AG04450 (cell line): Measurements from ENCODE around the gene DGKE. TPM values are rescaled to one million over a fixed set of nuclear protein-coding genes. Genes with fewer than 3 reads are reported as not detected.

Source experiments
- CTCF ChIA-PET: fragments of 300-600, 350-600 bp; formaldehyde crosslinking; extraction: SDS; loops from one replicate; lab custom pipeline; 2022; ENCODE audit warnings: antibody characterized with exemption, inconsistent platforms; lab: Charles Lee
- POLR2A ChIA-PET: fragments of 350-600 bp; formaldehyde crosslinking; extraction: SDS; loops from one replicate; lab custom pipeline; 2021; ENCODE audit warnings: antibody characterized with exemption, inconsistent platforms; lab: Yijun Ruan, JAX
- DNase-seq: peaks from one replicate; pipeline ENCODE4 v3.0.0-alpha.2; 2011; ENCODE audit warnings: low read depth, low spot score
- H3K27ac ChIP-seq: one replicate; pipeline ENCODE4 v1.5.1; 2012; ENCODE audit warnings: low read depth, low read length, control low read depth
- H3K27me3 ChIP-seq: one replicate; pipeline ENCODE4 v1.6.0; 2012; ENCODE audit warnings: low read length; ENCODE audit not compliant: control insufficient read depth, insufficient read depth
- H3K4me3 ChIP-seq: 2 replicates; pipeline ENCODE4 v1.5.1; 2011; ENCODE audit warnings: mild to moderate bottlenecking, low read depth, low read length, control low read depth
- H3K9me3 ChIP-seq: 2 replicates; pipeline ENCODE4 v1.5.1; 2012; ENCODE audit warnings: low read length; ENCODE audit not compliant: control insufficient read depth, insufficient read depth
- polyA plus RNA-seq: library from polyadenylated mRNA; depleted of rRNA; stranded (reverse); fragments of >200 nt; gene quantifications from 2 replicates; pipeline ENCODE4 v1.2.3, GENCODE V29; 2011
- TF ChIP-seq, protein P1 (sequence below): IDR thresholded peaks from 2 replicates; pipeline ENCODE4 v1.5.1; 2011; ENCODE audit warnings: low read depth, low read length, control low read depth, inconsistent platforms

Gene DGKE
- polyA plus RNA-seq, 1 experiment: 2.3 TPM

DNA sequence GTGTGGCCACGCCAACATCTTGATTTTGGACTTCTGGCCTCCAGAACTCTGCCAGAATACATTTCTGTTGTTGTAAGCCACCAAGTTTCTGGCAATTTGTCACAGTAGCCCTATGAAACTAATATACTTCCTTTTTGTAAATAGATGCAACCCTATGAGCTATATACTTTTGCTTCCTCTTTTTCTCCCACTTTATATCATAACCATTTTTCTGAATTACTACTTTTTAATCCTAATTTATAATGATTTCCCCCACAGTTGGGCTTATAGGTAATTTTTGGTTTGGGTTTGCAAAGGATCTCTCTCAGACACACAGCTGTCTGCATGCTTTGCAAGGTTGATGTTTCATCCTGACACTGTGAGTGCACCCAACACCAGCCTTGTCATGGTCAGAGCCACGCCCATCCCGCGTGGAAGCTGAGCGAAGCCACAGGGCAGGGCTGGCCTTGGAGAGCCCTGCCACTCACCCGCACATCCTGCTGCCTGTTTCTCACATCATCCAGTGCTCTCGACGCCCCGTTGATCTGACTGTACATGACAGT is 74.1 kb downstream of the DGKE start:
- H3K9me3 ChIP-seq: no peaks in the 10 kb centered on the region; the same call in 1 of the 2 replicates
- ChIA-PET POLR2A (no interaction called here), CTCF (no interaction called here)
- no peak overlapping the region for H3K4me3 ChIP-seq
- TF ChIP-seq, protein P1, sequence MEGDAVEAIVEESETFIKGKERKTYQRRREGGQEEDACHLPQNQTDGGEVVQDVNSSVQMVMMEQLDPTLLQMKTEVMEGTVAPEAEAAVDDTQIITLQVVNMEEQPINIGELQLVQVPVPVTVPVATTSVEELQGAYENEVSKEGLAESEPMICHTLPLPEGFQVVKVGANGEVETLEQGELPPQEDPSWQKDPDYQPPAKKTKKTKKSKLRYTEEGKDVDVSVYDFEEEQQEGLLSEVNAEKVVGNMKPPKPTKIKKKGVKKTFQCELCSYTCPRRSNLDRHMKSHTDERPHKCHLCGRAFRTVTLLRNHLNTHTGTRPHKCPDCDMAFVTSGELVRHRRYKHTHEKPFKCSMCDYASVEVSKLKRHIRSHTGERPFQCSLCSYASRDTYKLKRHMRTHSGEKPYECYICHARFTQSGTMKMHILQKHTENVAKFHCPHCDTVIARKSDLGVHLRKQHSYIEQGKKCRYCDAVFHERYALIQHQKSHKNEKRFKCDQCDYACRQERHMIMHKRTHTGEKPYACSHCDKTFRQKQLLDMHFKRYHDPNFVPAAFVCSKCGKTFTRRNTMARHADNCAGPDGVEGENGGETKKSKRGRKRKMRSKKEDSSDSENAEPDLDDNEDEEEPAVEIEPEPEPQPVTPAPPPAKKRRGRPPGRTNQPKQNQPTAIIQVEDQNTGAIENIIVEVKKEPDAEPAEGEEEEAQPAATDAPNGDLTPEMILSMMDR: no peak
- no peaks in the 10 kb centered on the region for H3K27me3 ChIP-seq
- H3K27ac ChIP-seq: no peak overlapping the region
- DNase-seq: no peak

DNA sequence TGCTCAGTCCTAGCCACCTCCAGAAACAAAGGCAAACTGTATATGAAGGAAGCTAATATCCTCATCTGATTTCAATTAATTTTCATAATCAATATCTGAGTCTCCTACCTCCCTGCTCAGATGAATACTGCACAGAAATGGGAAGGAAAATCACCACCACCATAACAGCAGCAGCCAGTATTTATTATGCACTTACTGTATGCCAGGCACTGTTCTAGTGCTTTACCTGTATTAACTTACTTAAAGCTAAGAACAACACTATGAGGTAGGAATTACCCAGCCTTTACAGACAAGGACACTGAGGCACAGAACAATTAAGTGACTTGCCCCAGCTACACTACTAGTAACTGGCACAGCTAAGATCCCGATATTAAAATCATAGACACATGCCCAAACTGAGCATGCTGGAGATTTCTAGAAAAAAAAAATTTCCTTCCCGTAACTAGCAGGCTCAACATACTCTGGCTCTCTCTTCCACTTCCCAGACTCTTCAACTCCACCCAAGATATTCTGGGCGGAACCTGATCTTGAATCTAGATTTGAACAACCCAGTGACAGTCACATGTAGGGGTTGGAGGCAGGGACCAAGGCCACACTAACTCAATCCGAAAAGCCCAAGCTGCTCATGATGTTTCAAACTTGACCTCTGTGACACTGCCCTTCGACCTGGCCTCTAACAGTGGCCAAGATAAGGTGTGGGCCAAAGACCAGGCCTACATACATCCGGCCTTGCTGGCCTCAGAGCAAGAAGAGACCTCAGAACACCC is 76.0 kb downstream of the DGKE start:
- DNase-seq: no peak
- TF ChIP-seq, protein P1: no peak
- Histone ChIP-seq H3K27me3 (no peaks in the 10 kb centered on the region), H3K4me3 (no peak overlapping the region), H3K27ac (no peak overlapping the region), H3K9me3 (no peaks in the 10 kb centered on the region; the same call in 1 of the 2 replicates)
- ChIA-PET CTCF (interaction anchor here (0.6 kb wide), 1 partner anchor 155 kb away, joined by 4 read pairs; no protein-coding TSS in a partner anchor), POLR2A (interaction anchor here (0.7 kb wide), 2 partner anchors 14 to 39 kb away, joined by 3 read pairs; no protein-coding TSS in a partner anchor)

DNA sequence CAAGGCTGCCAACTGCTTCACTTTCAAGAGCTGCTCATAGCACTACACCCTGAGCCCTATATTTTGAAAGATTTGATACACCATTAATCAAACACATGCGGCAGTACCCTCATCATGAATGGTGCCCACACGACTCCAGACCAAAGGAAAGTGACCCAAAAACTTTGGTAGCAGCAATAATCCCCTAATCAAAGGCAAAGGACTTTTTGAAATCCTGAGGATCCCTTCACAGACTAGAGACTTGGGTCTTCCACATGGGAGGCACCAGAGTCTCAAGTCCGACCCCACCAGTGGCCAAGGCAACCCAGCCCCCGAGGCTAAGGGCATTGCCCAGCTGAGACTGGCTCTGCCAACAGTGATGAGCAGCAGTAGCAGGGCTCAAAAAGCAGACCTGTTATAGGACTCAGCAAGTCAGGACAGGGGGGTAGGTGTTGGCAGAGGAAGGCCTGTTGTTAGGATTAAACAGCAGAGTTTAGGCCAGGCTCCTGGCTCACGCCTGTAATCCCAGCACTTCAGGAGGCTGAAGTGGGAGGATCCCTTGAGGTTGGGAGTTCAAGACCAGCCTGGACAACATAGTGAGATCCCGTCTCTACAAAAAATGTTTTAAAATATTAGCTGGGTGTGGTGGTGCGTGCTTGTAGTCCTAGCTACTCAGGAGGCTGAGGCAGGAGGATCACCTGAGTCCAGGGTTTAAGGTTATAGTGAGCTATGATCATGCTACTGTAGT is 76.7 kb downstream of the DGKE start:
- POLR2A ChIA-PET: no interaction called here
- DNase-seq: no peak
- CTCF ChIA-PET: interaction anchor here (0.5 to 0.9 kb wide), 3 partner anchors 14 to 66 kb away, joined by 3 to 4 read pairs (median 3); no protein-coding TSS in a partner anchor
- no peak overlapping the region for H3K4me3 ChIP-seq
- no peaks in the 10 kb centered on the region; the same call in 1 of the 2 replicates for H3K9me3 ChIP-seq
- H3K27ac ChIP-seq: no peak overlapping the region
- H3K27me3 ChIP-seq: no peaks in the 10 kb centered on the region
- TF ChIP-seq, protein P1: no peak

DNA sequence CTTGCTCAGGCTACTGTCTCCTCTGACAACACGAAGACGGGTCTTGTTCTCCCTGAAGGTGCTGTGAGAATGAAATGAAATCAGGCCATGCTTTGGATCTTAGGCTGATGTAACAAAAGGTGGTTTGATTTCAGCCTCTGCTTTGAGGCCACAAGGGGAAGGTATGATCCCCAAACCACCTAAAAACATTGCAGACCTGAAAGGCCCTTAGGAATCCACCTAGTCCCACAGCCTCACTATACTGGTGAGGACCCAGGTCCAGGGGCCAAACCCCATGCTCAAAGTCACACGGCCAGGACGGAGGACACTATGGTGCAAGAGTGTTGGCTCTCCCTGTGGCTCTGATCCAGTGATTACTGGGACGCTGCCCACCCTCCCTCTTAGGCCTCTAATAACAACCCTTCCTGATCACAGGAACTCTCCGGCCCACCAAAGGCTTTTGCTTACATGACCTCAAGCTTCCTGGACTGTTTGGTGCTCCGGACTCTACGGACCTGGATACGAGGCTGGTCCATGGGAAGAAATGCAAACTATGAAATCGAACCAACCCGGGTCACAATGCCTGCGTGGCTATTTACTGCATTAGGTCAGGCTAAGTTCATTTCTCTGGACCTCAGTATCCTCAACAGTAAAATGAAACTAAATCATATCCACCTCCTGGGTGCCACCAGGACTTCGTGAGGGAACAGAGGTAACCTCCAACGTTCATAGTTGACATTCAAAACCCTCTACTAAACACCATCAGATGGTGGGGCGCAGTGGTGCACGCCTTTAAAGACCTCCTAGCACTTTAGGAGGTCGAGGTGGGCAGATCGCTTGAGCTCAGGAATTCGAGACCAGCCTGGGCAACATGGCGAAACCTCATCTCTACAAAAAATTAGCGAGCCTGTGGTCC is 78.4 kb downstream of the DGKE start:
- H3K27ac ChIP-seq: no peak overlapping the region
- DNase-seq: no peak
- TF ChIP-seq, protein P1: no peak
- peak overlapping the region; percentile 98 for H3K4me3 ChIP-seq
- no peaks in the 10 kb centered on the region for H3K27me3 ChIP-seq
- H3K9me3 ChIP-seq: no peaks in the 10 kb centered on the region; the same call in 1 of the 2 replicates
- ChIA-PET CTCF (interaction anchor here (1.5 kb wide), 1 partner anchor 92 kb away, joined by 3 read pairs; no protein-coding TSS in a partner anchor), POLR2A (interaction anchor here (0.6 kb wide), 1 partner anchor 11 kb away, joined by 7 read pairs; no protein-coding TSS in a partner anchor)
